A673 (cell line): Measurements from ENCODE around the gene TSEN15. TPM values are rescaled to one million over a fixed set of nuclear protein-coding genes. Genes with fewer than 3 reads are reported as not detected.

Source experiments
- BruUV-seq: library from RNA; stranded (reverse); fragments of 400-500 nt; replicated peaks from 2 replicates; lab custom pipeline; 2021; lab: Mats Ljungman, UMichigan
- CTCF ChIA-PET: fragments of 300-600 bp; sonication (Branson Sonifier 250); formaldehyde crosslinking; loops from one replicate; lab custom pipeline; 2022; ENCODE audit warnings: antibody characterized with exemption; lab: Charles Lee
- POLR2A ChIA-PET: fragments of 300-600 bp; sonication (Branson Sonifier 250); formaldehyde crosslinking; loops from one replicate; lab custom pipeline; 2022; ENCODE audit warnings: antibody characterized with exemption; ENCODE audit not compliant: low non-redundant PET; lab: Charles Lee
- DNase-seq: peaks from one replicate; pipeline ENCODE4 v3.0.0-alpha.2; 2015; ENCODE audit warnings: low spot score
- H3K27ac ChIP-seq: fragments of 200-600 bp; sonication (generic); 2 replicates; pipeline ENCODE4 v1.5.1; 2016; ENCODE audit warnings: mixed run types, low read depth, mild to moderate bottlenecking, mixed read lengths, antibody characterized with exemption, low read length; ENCODE audit not compliant: poor library complexity, severe bottlenecking
- H3K27me3 ChIP-seq: fragments of 200-600 bp; sonication (generic); replicated peaks from 2 replicates; pipeline ENCODE4 v1.6.1; 2017; ENCODE audit warnings: mixed run types, low read depth, mild to moderate bottlenecking, mixed read lengths, antibody characterized with exemption, low read length; ENCODE audit not compliant: insufficient read depth, poor library complexity
- H3K36me3 ChIP-seq: fragments of 200-600 bp; sonication (generic); 2 replicates; pipeline ENCODE4 v1.6.1; 2016; ENCODE audit warnings: mixed run types, mild to moderate bottlenecking, mixed read lengths, antibody characterized with exemption, low read length; ENCODE audit not compliant: insufficient read depth, poor library complexity, severe bottlenecking
- H3K4me1 ChIP-seq: fragments of 200-600 bp; sonication (generic); 2 replicates; pipeline ENCODE4 v1.6.1; 2017; ENCODE audit warnings: mixed run types, mild to moderate bottlenecking, mixed read lengths, antibody characterized with exemption, low read length; ENCODE audit not compliant: insufficient read depth, poor library complexity, severe bottlenecking
- H3K4me3 ChIP-seq: fragments of 200-600 bp; sonication (generic); 2 replicates; pipeline ENCODE4 v1.5.1; 2016; ENCODE audit warnings: low read depth, mixed run types, mild to moderate bottlenecking, mixed read lengths, low read length; ENCODE audit not compliant: poor library complexity, severe bottlenecking
- H3K9me3 ChIP-seq: fragments of 200-600 bp; sonication (generic); 2 replicates; pipeline ENCODE4 v1.6.1; 2016; ENCODE audit warnings: mixed run types, low read depth, mild to moderate bottlenecking, mixed read lengths, antibody characterized with exemption, low read length; ENCODE audit not compliant: poor library complexity, severe bottlenecking
- EZH2 ChIP-seq: fragments of 200-600 bp; sonication (generic); IDR thresholded peaks from 2 replicates; pipeline ENCODE4 v1.6.1; 2017; ENCODE audit warnings: borderline replicate concordance, low read depth, mild to moderate bottlenecking, mixed read lengths, antibody characterized with exemption, low read length; ENCODE audit not compliant: poor library complexity, severe bottlenecking
- intact Hi-C: fragments of 100-400 bp; cut with micrococcal nuclease; formaldehyde crosslinking; loops from one replicate; pipeline ENCODE4 v1.10.0; 2022; ENCODE audit not compliant: unreplicated experiment
- total RNA-seq: library from RNA; stranded (reverse); gene quantifications from 2 replicates; pipeline ENCODE4 v1.2.3, GENCODE V29; 2021
- TF ChIP-seq, protein P1 (sequence below): fragments of 300-800, 200-600 bp; sonication (generic); conservative IDR thresholded peaks from 2 replicates; pipeline ENCODE4 v1.5.1; 2017; ENCODE audit warnings: low read depth, mild to moderate bottlenecking, antibody characterized with exemption, low read length, moderate library complexity, mixed read lengths

Gene TSEN15
- total RNA-seq, 1 experiment from 2014 or later, result 57.0 TPM

DNA sequence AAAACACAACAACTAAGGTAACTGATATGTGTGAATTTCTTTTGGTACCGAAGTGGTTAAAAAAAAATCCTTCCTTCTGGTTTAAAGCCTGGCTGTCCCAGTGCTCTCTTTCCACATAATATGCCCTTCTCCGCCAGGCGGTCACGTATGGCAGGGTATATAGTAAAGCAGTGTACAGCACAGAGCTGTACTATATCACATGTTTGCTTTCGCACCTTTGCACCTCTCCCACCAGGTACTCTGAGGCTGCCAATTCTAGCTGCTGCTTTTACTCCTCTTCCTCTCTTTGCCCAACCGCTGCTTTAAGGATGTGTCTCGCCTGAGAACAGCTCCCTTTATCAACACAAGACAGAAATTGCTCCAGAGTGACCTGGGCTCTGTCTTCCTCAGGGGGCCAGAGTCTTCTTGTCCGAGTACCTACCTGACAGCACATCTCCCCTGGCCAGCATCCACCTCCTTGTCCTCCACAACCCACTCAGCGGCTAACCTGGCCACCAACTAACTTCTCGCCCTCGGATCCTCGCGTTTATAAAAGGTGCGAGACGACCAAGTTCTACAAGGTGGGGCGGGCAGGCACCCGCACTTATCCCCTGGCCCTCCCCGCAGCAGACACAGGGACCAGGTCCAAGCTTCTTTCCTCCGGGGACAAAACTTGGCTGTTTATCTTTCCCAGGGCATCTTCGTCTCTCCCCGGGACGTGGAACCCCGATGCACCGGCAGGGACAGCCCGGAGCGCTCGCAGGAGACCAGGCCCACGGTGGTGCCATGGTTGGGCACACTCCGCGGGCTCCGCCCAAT, 15.6 kb upstream of the TSEN15 start:
- CTCF ChIA-PET, result interaction anchor here (1.0 kb wide), 1 partner anchor 628 kb away, joined by 3 read pairs; no protein-coding TSS in a partner anchor
- BruUV-seq, result TSS peak; percentile 36
- POLR2A ChIA-PET, result interaction anchor here (0.7 kb wide), 1 partner anchor 11 kb away, joined by 3 read pairs; no protein-coding TSS in a partner anchor
- Histone ChIP-seq H3K4me3 (peak overlapping the region; percentile 74), H3K27ac (peak overlapping the region; percentile 90), H3K4me1 (peaks cover 39% of the 10 kb centered on the region), H3K27me3 (no peaks in the 10 kb centered on the region), H3K36me3 (no peaks in the 10 kb centered on the region), H3K9me3 (no peaks in the 10 kb centered on the region)
- no peak for DNase-seq
- intact Hi-C loops, result loop anchor here (5.0 kb wide), 2 partner anchors 104 to 399 kb away; partner anchors contain the start of gene ARPC5
- TF ChIP-seq, protein P1, sequence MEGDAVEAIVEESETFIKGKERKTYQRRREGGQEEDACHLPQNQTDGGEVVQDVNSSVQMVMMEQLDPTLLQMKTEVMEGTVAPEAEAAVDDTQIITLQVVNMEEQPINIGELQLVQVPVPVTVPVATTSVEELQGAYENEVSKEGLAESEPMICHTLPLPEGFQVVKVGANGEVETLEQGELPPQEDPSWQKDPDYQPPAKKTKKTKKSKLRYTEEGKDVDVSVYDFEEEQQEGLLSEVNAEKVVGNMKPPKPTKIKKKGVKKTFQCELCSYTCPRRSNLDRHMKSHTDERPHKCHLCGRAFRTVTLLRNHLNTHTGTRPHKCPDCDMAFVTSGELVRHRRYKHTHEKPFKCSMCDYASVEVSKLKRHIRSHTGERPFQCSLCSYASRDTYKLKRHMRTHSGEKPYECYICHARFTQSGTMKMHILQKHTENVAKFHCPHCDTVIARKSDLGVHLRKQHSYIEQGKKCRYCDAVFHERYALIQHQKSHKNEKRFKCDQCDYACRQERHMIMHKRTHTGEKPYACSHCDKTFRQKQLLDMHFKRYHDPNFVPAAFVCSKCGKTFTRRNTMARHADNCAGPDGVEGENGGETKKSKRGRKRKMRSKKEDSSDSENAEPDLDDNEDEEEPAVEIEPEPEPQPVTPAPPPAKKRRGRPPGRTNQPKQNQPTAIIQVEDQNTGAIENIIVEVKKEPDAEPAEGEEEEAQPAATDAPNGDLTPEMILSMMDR, result no peak
- no peak for TF ChIP-seq EZH2

DNA sequence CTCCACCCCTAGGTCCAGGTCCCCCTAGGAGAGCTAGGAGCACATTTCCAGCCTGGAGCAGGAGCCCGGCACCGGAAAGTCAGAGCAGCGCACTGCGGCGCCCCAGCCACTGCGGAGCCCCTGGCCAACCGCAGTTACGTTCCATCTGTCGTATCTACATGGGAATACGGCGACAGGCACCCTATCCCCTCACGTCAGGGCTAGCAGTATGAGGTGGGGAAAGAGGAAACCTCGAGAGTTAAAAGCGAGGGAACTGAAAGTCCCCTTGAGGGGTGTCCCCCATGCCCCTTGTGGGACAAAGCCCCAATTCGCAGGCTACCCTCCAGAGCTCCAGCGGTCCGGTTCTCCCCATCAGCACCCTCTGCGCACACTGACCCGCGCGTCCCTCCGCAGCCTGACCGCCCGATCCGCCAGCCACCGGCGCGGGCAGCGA, 15.0 kb upstream of the TSEN15 start:
- ChIA-PET CTCF (interaction anchor here (1.0 kb wide), 1 partner anchor 627 kb away, joined by 3 read pairs; no protein-coding TSS in a partner anchor), POLR2A (interaction anchor here (0.7 kb wide), 1 partner anchor 11 kb away, joined by 3 read pairs; no protein-coding TSS in a partner anchor)
- H3K4me1 ChIP-seq, result peaks cover 33% of the 10 kb centered on the region
- peak overlapping the region; percentile 90 for H3K27ac ChIP-seq
- DNase-seq, result peak; percentile 83
- no peaks in the 10 kb centered on the region for H3K27me3 ChIP-seq
- no peaks in the 10 kb centered on the region for H3K9me3 ChIP-seq
- TF ChIP-seq, protein P1, result no peak
- no peak for TF ChIP-seq EZH2
- H3K36me3 ChIP-seq, result no peaks in the 10 kb centered on the region
- intact Hi-C loops, result loop anchor here (5.0 kb wide), 2 partner anchors 104 to 399 kb away; partner anchors contain the start of gene ARPC5
- no TSS peak for BruUV-seq
- peak overlapping the region; percentile 74 for H3K4me3 ChIP-seq

DNA sequence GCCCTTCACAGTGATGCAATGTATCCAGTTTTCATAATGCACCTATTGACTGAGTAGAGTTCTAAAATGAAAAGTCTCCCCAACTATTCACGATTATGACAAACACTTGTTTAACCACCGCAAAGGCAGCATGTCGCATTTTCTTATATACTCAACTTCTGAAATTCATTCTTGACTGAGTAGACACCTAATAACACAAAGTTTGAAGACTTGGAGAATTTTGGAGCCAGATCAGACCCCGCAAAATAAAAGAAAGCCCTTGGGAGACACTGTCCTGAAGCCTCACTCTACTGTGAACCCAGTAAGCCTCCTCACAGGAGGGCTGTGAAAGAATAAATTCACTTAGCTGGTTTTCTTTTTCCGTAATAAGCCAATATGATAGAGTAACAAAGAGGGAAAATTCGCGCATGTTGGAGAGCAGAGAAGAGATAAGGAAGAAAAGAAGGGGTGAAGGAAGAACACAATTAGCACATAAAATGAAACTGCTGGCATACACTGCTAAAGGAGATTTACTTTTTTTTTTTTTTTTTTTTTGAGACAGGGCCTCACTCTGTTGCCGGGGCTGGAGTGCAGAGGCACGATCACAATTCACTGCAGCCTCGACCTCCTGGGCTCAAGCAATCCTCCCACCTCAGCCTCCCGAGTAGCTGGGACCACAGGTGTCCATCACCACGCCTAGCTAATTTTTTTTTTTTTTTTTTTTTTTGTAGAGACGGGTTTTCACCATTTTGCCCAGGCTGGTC, 13.5 kb upstream of the TSEN15 start:
- Histone ChIP-seq H3K36me3 (no peaks in the 10 kb centered on the region), H3K27ac (peak overlapping the region; percentile 90), H3K27me3 (no peaks in the 10 kb centered on the region), H3K9me3 (no peaks in the 10 kb centered on the region), H3K4me1 (peaks cover 18% of the 10 kb centered on the region), H3K4me3 (peak overlapping the region; percentile 74)
- BruUV-seq, result no TSS peak
- TF ChIP-seq, protein P1, result no peak
- TF ChIP-seq EZH2, result no peak
- ChIA-PET CTCF (interaction anchor here (0.7 kb wide), 1 partner anchor 404 kb away, joined by 3 read pairs; no protein-coding TSS in a partner anchor), POLR2A (no interaction called here)
- no peak for DNase-seq
- intact Hi-C loops, result loop anchor here (5.0 kb wide), 2 partner anchors 106 to 401 kb away; partner anchors contain the start of gene ARPC5
